ENCODE results near the gene TGFBR3L. TPM values are rescaled to one million over a fixed set of nuclear protein-coding genes. Genes with fewer than 3 reads are reported as not detected.
"Not testable (repeated sequence)": the region's sequence is repeated elsewhere in the genome, so short reads cannot be mapped to it uniquely, and the experiment has no call there.

TGFBR3L gene
- polyA plus RNA-seq, 4 donors: 0.24 to 0.60 (median 0.59) TPM; not detected in 1

- no peak for DNase-seq (ENCODE audit: low read depth in 4 of 4, low spot score in 3 of 4)
Observed at GRCh38 chr19:7879111-7879807, 35.4 kb upstream of the TGFBR3L start.

GRCh38 chr19:7879836-7880235 is 34.8 kb upstream of the TGFBR3L start:
- no peak for DNase-seq (ENCODE audit: low read depth in 4 of 4, low spot score in 3 of 4)

GRCh38 chr19:7881910-7882309 is 32.7 kb upstream of the TGFBR3L start:
- no peak for DNase-seq (ENCODE audit: low read depth in 4 of 4, low spot score in 3 of 4)

GRCh38 chr19:7883105-7883504 is 31.5 kb upstream of the TGFBR3L start:
- DNase-seq (ENCODE audit: low read depth in 4 of 4, low spot score in 3 of 4): no peak

- DNase-seq (ENCODE audit: low read depth in 4 of 4, low spot score in 3 of 4): no peak
Observed at GRCh38 chr19:7883796-7884570, 30.6 kb upstream of the TGFBR3L start.

GRCh38 chr19:7885818-7886217 is 28.8 kb upstream of the TGFBR3L start:
- no peak for DNase-seq (ENCODE audit: low read depth in 4 of 4, low spot score in 3 of 4)

- DNase-seq (ENCODE audit: low read depth in 4 of 4, low spot score in 3 of 4): no peak
Observed at GRCh38 chr19:7887408-7888144, 27.1 kb upstream of the TGFBR3L start.

- DNase-seq (ENCODE audit: low read depth in 4 of 4, low spot score in 3 of 4): no peak
Observed at GRCh38 chr19:7888145-7888825, 26.3 kb upstream of the TGFBR3L start, which contains the start of gene LRRC8E. TSS of gene LRRC8E (plus strand) at chr19:7888510. CDS start at chr19:7895604, 7,094 bp downstream.

- DNase-seq (ENCODE audit: low read depth in 4 of 4, low spot score in 3 of 4): no peak
Observed at GRCh38 chr19:7888826-7889217, 25.8 kb upstream of the TGFBR3L start.

GRCh38 chr19:7893362-7894101 is 21.1 kb upstream of the TGFBR3L start:
- not testable (repeated sequence) for DNase-seq (ENCODE audit: low read depth in 4 of 4, low spot score in 3 of 4)

- DNase-seq (ENCODE audit: low read depth in 4 of 4, low spot score in 3 of 4): no peak
Observed at GRCh38 chr19:7894612-7895309, 19.9 kb upstream of the TGFBR3L start.

GRCh38 chr19:7895565-7895964 is 19.1 kb upstream of the TGFBR3L start:
- no peak for DNase-seq (ENCODE audit: low read depth in 4 of 4, low spot score in 3 of 4)

GRCh38 chr19:7897292-7897691 is 17.3 kb upstream of the TGFBR3L start:
- no peak for DNase-seq (ENCODE audit: low read depth in 4 of 4, low spot score in 3 of 4)

GRCh38 chr19:7898967-7899366 is 15.7 kb upstream of the TGFBR3L start:
- DNase-seq (ENCODE audit: low read depth in 4 of 4, low spot score in 3 of 4): no peak

GRCh38 chr19:7899751-7900378 is 14.8 kb upstream of the TGFBR3L start:
- no peak for DNase-seq (ENCODE audit: low read depth in 4 of 4, low spot score in 3 of 4)

GRCh38 chr19:7900401-7900870 is 14.2 kb upstream of the TGFBR3L start:
- no peak for DNase-seq (ENCODE audit: low read depth in 4 of 4, low spot score in 3 of 4)

- no peak for DNase-seq (ENCODE audit: low read depth in 4 of 4, low spot score in 3 of 4)
Observed at GRCh38 chr19:7900931-7901330, 13.7 kb upstream of the TGFBR3L start.

- DNase-seq (ENCODE audit: low read depth in 4 of 4, low spot score in 3 of 4): no peak
Observed at GRCh38 chr19:7901337-7901736, 13.3 kb upstream of the TGFBR3L start.

- no peak for DNase-seq (ENCODE audit: low read depth in 4 of 4, low spot score in 3 of 4)
Observed at GRCh38 chr19:7902796-7903243, 11.8 kb upstream of the TGFBR3L start.
